ENCODE results near the gene PCDHGA3. TPM values are rescaled to one million over a fixed set of nuclear protein-coding genes. Genes with fewer than 3 reads are reported as not detected.

Gene PCDHGA3
- polyA plus RNA-seq, 1 donor (not counting 4 experiments of a cell fraction or from before 2014, with no cell fraction given): 0.03 TPM

DNA sequence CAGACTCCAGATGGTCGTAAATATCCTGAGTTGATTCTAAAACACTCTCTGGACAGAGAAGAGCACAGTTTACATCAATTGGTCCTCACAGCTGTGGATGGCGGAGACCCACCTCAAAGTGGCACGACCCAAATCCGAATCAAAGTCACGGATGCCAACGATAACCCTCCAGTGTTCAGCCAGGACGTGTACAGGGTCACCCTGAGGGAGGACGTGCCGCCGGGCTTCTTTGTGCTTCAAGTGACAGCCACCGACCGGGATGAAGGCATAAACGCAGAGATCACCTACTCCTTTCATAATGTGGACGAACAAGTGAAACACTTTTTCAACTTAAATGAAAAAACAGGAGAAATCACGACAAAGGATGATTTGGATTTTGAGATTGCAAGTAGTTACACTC is 17.1 kb downstream of the PCDHGA3 start:
- H3K9ac ChIP-seq (ENCODE audit: control insufficient read depth, extremely low read depth, insufficient read depth, low read length): no peak overlapping the region

DNA sequence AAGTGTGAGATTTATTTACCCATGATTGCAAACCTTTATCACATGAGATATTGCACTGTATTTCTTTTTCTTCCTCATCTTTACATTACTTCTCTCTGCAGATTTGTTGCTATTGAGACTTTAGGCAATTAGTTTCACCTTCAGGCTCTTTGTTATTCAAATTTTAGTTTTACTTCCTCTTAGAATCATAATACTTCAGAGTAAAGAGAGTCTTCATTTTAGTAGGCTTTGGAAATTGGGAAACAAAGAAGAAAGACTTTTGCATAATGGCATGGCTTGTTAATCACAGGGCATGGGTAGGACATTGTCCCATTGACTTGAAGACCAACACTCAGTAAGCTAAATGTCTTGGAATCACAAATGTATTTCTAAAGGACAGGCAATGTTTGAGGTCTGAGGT is 19.1 kb downstream of the PCDHGA3 start:
- FAIRE-seq (no peak), DNase-seq (ENCODE audit: low read depth, low spot score) (no peak)
- dilution Hi-C loops (cut with MboI; ENCODE audit: extremely low pct_ligation_motif_present, low sequenced_read_pairs): no loop called here
- no peaks in the 10 kb centered on the region for H3K79me2 ChIP-seq (ENCODE audit: control insufficient read depth, insufficient read depth, low read length)
- H3K9me3 ChIP-seq (ENCODE audit: control insufficient read depth, low read depth, low read length): peaks cover 24% of the 10 kb centered on the region
- TF ChIP-seq EZH2 (IDR thresholded peaks at IDR 0.05; ENCODE audit: low read length): no peak
- TF ChIP-seq, protein P1, sequence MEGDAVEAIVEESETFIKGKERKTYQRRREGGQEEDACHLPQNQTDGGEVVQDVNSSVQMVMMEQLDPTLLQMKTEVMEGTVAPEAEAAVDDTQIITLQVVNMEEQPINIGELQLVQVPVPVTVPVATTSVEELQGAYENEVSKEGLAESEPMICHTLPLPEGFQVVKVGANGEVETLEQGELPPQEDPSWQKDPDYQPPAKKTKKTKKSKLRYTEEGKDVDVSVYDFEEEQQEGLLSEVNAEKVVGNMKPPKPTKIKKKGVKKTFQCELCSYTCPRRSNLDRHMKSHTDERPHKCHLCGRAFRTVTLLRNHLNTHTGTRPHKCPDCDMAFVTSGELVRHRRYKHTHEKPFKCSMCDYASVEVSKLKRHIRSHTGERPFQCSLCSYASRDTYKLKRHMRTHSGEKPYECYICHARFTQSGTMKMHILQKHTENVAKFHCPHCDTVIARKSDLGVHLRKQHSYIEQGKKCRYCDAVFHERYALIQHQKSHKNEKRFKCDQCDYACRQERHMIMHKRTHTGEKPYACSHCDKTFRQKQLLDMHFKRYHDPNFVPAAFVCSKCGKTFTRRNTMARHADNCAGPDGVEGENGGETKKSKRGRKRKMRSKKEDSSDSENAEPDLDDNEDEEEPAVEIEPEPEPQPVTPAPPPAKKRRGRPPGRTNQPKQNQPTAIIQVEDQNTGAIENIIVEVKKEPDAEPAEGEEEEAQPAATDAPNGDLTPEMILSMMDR (optimal IDR thresholded peaks at IDR 0.05 in 1 of 3, IDR thresholded peaks at IDR 0.05 in 1 of 3, conservative IDR thresholded peaks at IDR 0.05 in 1 of 3; ENCODE audit: extremely low read depth in 1 of 3, insufficient read depth in 2 of 3, low read length in 3 of 3): no peak
- H3K4me1 ChIP-seq (ENCODE audit: control insufficient read depth, extremely low read depth, insufficient read depth, low read length): no peaks in the 10 kb centered on the region
- H3K27ac ChIP-seq (ENCODE audit: control insufficient read depth, insufficient read depth, low read length): no peak overlapping the region
- H3K9me1 ChIP-seq (ENCODE audit: control insufficient read depth, extremely low read depth, insufficient read depth, low read length): no peaks in the 10 kb centered on the region
- H3K36me3 ChIP-seq (ENCODE audit: control insufficient read depth in 2 of 2, extremely low read depth in 1 of 2, insufficient read depth in 2 of 2, low read length in 2 of 2): no peaks in the 10 kb centered on the region
- no peak overlapping the region for H3K4me2 ChIP-seq (ENCODE audit: control insufficient read depth, extremely low read depth, insufficient read depth, low read depth, low read length)
- H2AFZ ChIP-seq (ENCODE audit: control insufficient read depth, low read length): no peak overlapping the region
- H3K27me3 ChIP-seq (ENCODE audit: control insufficient read depth, extremely low read depth, insufficient read depth, low read length): peaks cover 40% of the 10 kb centered on the region
- H3K9ac ChIP-seq (ENCODE audit: control insufficient read depth, extremely low read depth, insufficient read depth, low read length): no peak overlapping the region
- no peak overlapping the region for H3K4me3 ChIP-seq (ENCODE audit: control insufficient read depth in 2 of 3, extremely low read depth in 1 of 3, insufficient read depth in 2 of 3, low read depth in 1 of 3, low read length in 3 of 3)
- H4K20me1 ChIP-seq (ENCODE audit: control insufficient read depth, extremely low read depth, insufficient read depth, low read length): no peaks in the 10 kb centered on the region

More for the DNA sequence above, 17.1 kb downstream of the PCDHGA3 start:
- no peak for FAIRE-seq
- peaks cover 41% of the 10 kb centered on the region for H3K27me3 ChIP-seq (ENCODE audit: control insufficient read depth, extremely low read depth, insufficient read depth, low read length)
- H3K4me1 ChIP-seq (ENCODE audit: control insufficient read depth, extremely low read depth, insufficient read depth, low read length): no peaks in the 10 kb centered on the region
- dilution Hi-C loops (cut with MboI; ENCODE audit: extremely low pct_ligation_motif_present, low sequenced_read_pairs): no loop called here
- no peaks in the 10 kb centered on the region for H3K36me3 ChIP-seq (ENCODE audit: control insufficient read depth in 2 of 2, extremely low read depth in 1 of 2, insufficient read depth in 2 of 2, low read length in 2 of 2)
- H3K4me3 ChIP-seq (ENCODE audit: control insufficient read depth in 2 of 3, extremely low read depth in 1 of 3, insufficient read depth in 2 of 3, low read depth in 1 of 3, low read length in 3 of 3): no peak overlapping the region
- H4K20me1 ChIP-seq (ENCODE audit: control insufficient read depth, extremely low read depth, insufficient read depth, low read length): no peaks in the 10 kb centered on the region
- H3K27ac ChIP-seq (ENCODE audit: control insufficient read depth, insufficient read depth, low read length): no peak overlapping the region
- no peaks in the 10 kb centered on the region for H3K79me2 ChIP-seq (ENCODE audit: control insufficient read depth, insufficient read depth, low read length)
- H3K4me2 ChIP-seq (ENCODE audit: control insufficient read depth, extremely low read depth, insufficient read depth, low read depth, low read length): no peak overlapping the region
- no peak for DNase-seq (ENCODE audit: low read depth, low spot score)
- peaks cover 22% of the 10 kb centered on the region for H3K9me3 ChIP-seq (ENCODE audit: control insufficient read depth, low read depth, low read length)
- TF ChIP-seq EZH2 (IDR thresholded peaks at IDR 0.05; ENCODE audit: low read length): no peak
- TF ChIP-seq, protein P1 (optimal IDR thresholded peaks at IDR 0.05 in 1 of 3, IDR thresholded peaks at IDR 0.05 in 1 of 3, conservative IDR thresholded peaks at IDR 0.05 in 1 of 3; ENCODE audit: extremely low read depth in 1 of 3, insufficient read depth in 2 of 3, low read length in 3 of 3): no peak
- no peak overlapping the region for H2AFZ ChIP-seq (ENCODE audit: control insufficient read depth, low read length)
- no peaks in the 10 kb centered on the region for H3K9me1 ChIP-seq (ENCODE audit: control insufficient read depth, extremely low read depth, insufficient read depth, low read length)
